RWPE2 (cell line): ENCODE measurements around the gene THSD8.
A peak's percentile ranks its signal among the peaks of the same experiment; 100 is the strongest.

ENCODE experiments used
- ATAC-seq: fragments of 200-7000 bp; cut with Tn5 transposase; 3 replicates; pipeline ENCODE4 v1.9.1; 2021; ENCODE audit warnings: low read depth
- DNase-seq: peaks from one replicate; pipeline ENCODE4 v3.0.0-alpha.2; 2020; ENCODE audit warnings: low spot score
- H3K27ac ChIP-seq: fragments of 450-650 bp; 2 replicates; pipeline ENCODE4 v1.5.1; 2017; ENCODE audit warnings: mild to moderate bottlenecking; ENCODE audit not compliant: poor library complexity, severe bottlenecking
- H3K27me3 ChIP-seq: fragments of 250-450 bp; sonication (Bioruptor Pico); 2 replicates; pipeline ENCODE4 v1.5.1; 2021; ENCODE audit warnings: mild to moderate bottlenecking, moderate library complexity; ENCODE audit not compliant: insufficient read depth, poor library complexity, severe bottlenecking
- H3K36me3 ChIP-seq: fragments of 250-450 bp; sonication (Bioruptor Pico); 2 replicates; pipeline ENCODE4 v1.5.1; 2020; ENCODE audit warnings: low read depth, mild to moderate bottlenecking, moderate library complexity
- H3K4me1 ChIP-seq: fragments of 250-450 bp; sonication (Bioruptor Pico); 2 replicates; pipeline ENCODE4 v1.5.1; 2021; ENCODE audit warnings: mild to moderate bottlenecking, moderate library complexity; ENCODE audit not compliant: insufficient read depth, poor library complexity, severe bottlenecking
- H3K4me3 ChIP-seq: fragments of 250-450 bp; sonication (Bioruptor Pico); 2 replicates; pipeline ENCODE4 v1.5.1; 2021; ENCODE audit warnings: mild to moderate bottlenecking, moderate library complexity; ENCODE audit not compliant: severe bottlenecking
- H3K9me3 ChIP-seq: fragments of 250-450 bp; sonication (Bioruptor Pico); 2 replicates; pipeline ENCODE4 v1.5.1; 2021; ENCODE audit warnings: mild to moderate bottlenecking, moderate library complexity; ENCODE audit not compliant: severe bottlenecking
- TF ChIP-seq, protein P1 (sequence below): fragments of 450-650 bp; IDR thresholded peaks from one replicate; pipeline ENCODE4 v1.5.1; 2017; ENCODE audit warnings: mild to moderate bottlenecking, moderate library complexity; ENCODE audit not compliant: poor library complexity, severe bottlenecking

The THSD8 gene

DNA sequence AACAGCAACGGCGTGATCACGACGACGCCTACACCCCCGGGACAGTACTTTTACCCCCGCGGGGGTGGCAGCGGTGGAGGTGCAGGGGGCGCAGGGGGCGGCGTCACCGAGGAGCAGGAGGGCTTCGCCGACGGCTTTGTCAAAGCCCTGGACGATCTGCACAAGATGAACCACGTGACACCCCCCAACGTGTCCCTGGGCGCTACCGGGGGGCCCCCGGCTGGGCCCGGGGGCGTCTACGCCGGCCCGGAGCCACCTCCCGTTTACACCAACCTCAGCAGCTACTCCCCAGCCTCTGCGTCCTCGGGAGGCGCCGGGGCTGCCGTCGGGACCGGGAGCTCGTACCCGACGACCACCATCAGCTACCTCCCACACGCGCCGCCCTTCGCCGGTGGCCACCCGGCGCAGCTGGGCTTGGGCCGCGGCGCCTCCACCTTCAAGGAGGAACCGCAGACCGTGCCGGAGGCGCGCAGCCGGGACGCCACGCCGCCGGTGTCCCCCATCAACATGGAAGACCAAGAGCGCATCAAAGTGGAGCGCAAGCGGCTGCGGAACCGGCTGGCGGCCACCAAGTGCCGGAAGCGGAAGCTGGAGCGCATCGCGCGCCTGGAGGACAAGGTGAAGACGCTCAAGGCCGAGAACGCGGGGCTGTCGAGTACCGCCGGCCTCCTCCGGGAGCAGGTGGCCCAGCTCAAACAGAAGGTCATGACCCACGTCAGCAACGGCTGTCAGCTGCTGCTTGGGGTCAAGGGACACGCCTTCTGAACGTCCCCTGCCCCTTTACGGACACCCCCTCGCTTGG lies 9.6 kb upstream of the THSD8 start:
- Histone ChIP-seq H3K4me3 (peak overlapping the region; percentile 81), H3K27me3 (no peaks in the 10 kb centered on the region), H3K27ac (peak overlapping the region; percentile 99), H3K36me3 (peaks cover 16% of the 10 kb centered on the region), H3K9me3 (no peaks in the 10 kb centered on the region), H3K4me1 (peaks cover 31% of the 10 kb centered on the region)
- TF ChIP-seq, protein P1, sequence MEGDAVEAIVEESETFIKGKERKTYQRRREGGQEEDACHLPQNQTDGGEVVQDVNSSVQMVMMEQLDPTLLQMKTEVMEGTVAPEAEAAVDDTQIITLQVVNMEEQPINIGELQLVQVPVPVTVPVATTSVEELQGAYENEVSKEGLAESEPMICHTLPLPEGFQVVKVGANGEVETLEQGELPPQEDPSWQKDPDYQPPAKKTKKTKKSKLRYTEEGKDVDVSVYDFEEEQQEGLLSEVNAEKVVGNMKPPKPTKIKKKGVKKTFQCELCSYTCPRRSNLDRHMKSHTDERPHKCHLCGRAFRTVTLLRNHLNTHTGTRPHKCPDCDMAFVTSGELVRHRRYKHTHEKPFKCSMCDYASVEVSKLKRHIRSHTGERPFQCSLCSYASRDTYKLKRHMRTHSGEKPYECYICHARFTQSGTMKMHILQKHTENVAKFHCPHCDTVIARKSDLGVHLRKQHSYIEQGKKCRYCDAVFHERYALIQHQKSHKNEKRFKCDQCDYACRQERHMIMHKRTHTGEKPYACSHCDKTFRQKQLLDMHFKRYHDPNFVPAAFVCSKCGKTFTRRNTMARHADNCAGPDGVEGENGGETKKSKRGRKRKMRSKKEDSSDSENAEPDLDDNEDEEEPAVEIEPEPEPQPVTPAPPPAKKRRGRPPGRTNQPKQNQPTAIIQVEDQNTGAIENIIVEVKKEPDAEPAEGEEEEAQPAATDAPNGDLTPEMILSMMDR: no peak
- ATAC-seq: no peak
- DNase-seq: no peak

DNA sequence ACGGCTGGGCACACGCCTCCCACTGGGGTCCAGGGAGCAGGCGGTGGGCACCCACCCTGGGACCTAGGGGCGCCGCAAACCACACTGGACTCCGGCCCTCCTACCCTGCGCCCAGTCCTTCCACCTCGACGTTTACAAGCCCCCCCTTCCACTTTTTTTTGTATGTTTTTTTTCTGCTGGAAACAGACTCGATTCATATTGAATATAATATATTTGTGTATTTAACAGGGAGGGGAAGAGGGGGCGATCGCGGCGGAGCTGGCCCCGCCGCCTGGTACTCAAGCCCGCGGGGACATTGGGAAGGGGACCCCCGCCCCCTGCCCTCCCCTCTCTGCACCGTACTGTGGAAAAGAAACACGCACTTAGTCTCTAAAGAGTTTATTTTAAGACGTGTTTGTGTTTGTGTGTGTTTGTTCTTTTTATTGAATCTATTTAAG lies 9.0 kb upstream of the THSD8 start:
- H3K27ac ChIP-seq: peak overlapping the region; percentile 99
- TF ChIP-seq, protein P1: no peak
- H3K36me3 ChIP-seq: peaks cover 16% of the 10 kb centered on the region
- DNase-seq (no peak), ATAC-seq (no peak)
- H3K4me3 ChIP-seq: peak overlapping the region; percentile 81
- no peaks in the 10 kb centered on the region for H3K9me3 ChIP-seq
- H3K27me3 ChIP-seq: no peaks in the 10 kb centered on the region
- peaks cover 31% of the 10 kb centered on the region for H3K4me1 ChIP-seq

DNA sequence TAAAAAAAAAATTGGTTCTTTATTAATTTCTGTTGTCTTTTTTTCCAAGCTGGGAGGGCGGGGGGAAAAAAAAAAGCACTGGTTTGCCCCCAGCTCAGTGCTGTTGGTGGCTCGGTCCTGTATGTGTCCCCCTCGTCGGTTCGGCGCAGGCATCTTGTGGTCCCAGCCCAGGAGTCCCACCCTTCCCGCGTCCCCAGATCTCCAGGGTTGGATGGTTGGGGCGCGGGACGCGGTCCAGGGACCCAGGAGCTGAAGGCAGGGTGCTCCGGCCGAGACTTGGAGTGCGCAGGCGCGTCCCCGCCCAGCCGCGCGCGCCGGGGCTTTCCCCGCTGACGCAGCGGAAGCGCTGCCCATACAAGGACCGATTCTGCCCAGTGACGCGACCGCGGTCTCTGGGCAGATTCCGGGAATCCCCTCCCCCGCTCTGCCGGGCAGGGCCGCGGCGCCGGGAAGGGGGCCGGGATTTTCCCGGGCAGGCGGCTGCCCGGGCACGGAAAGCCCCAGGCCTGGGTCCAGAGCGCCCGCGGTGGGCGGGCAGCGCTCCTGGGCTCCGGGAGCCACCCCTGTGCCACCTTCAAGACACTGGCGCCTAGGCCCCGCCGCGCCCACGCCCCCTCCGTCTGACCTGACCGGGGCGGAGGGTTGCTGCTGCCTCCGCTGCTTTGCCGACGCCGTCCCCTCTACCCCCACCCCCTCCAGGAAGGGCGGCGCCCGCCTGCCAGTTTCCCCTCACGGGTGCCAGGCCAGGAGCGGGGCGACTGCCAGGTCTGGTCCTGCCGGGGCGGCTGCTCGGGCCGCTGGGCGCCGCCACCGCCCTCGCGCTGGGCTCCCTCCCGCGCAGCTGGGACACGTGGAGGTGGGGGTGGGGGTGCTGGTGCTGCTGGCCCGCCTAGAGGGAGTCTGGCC lies 8.3 kb upstream of the THSD8 start:
- Histone ChIP-seq H3K36me3 (peaks cover 16% of the 10 kb centered on the region), H3K27ac (peak overlapping the region; percentile 99), H3K9me3 (no peaks in the 10 kb centered on the region), H3K27me3 (no peaks in the 10 kb centered on the region), H3K4me3 (peak overlapping the region; percentile 81), H3K4me1 (peaks cover 26% of the 10 kb centered on the region)
- TF ChIP-seq, protein P1: no peak
- ATAC-seq (peak; percentile 26), DNase-seq (peak; percentile 90)

DNA sequence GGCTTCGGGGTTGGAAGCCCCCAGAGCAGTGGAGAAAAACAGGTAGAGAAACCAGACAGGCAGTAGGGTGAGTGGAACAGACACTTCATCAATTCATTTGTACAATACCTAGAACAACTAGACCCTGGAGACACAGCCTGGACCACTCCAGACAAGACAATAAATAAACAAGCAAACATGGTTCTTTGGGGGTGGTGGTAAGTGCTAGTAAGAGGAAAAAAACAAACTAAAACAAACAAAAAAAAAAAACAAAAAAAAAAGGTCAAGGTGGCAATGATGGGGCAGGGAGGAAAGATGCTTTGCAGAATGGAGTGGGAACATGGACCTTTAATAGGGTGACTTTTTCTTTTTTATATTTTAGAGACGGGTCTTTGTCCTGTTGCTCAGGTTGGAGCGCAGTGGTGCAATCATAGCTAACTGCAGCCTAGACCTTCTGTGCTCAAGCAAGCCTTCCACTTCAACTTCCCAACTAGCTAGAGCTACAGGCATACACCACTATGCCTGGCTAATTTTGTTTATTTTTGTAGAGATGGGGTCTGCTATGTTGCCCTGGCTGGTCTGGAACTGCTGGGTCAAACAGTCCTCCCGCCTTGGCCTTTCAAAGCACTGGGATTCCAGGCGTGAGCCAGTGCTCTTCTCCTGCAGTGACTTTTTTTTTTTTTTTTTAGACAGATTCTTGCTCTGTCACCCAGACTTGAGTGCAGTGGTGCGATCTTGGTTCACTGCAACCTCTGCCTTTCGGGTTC lies 7.5 kb upstream of the THSD8 start:
- peak overlapping the region; percentile 99 for H3K27ac ChIP-seq
- DNase-seq: no peak
- peak overlapping the region; percentile 81 for H3K4me3 ChIP-seq

More for the DNA sequence above, 7.5 kb upstream of the THSD8 start:
- no peaks in the 10 kb centered on the region for H3K27me3 ChIP-seq
- no peak for ATAC-seq
- H3K4me1 ChIP-seq: peaks cover 18% of the 10 kb centered on the region
- no peaks in the 10 kb centered on the region for H3K9me3 ChIP-seq
- peaks cover 22% of the 10 kb centered on the region for H3K36me3 ChIP-seq
- TF ChIP-seq, protein P1: peak; percentile 11
